HG03460 (cell line): ENCODE results near the gene HIPK3.
A peak's percentile ranks its signal among the peaks of the same experiment; 100 is the strongest.
"Not testable (repeated sequence)": the region's sequence is repeated elsewhere in the genome, so short reads cannot be mapped to it uniquely, and the experiment has no call there.

Experiments used
- ATAC-seq: cut with Tn5 transposase; IDR thresholded peaks from one replicate; pipeline ENCODE4 v1.9.1; 2021; ENCODE audit not compliant: unreplicated experiment

HIPK3 gene

GRCh38 chr11:33258631-33259205 is 1.5 kb downstream of the HIPK3 start:
- ATAC-seq = peak; percentile 8

- no peak for ATAC-seq
Observed at GRCh38 chr11:33259869-33260268, 2.7 kb downstream of the HIPK3 start.

GRCh38 chr11:33261350-33261749 is 4.2 kb downstream of the HIPK3 start:
- ATAC-seq = not testable (repeated sequence)

GRCh38 chr11:33262011-33262645 is 4.9 kb downstream of the HIPK3 start:
- no peak for ATAC-seq

- ATAC-seq = no peak
Observed at GRCh38 chr11:33263549-33263948, 6.4 kb downstream of the HIPK3 start.

GRCh38 chr11:33264926-33265325 is 7.7 kb downstream of the HIPK3 start:
- ATAC-seq = no peak

GRCh38 chr11:33266393-33267215 is 9.4 kb downstream of the HIPK3 start:
- no peak for ATAC-seq

- no peak for ATAC-seq
Observed at GRCh38 chr11:33268945-33269540, 11.9 kb downstream of the HIPK3 start.

GRCh38 chr11:33269822-33270221 is 12.6 kb downstream of the HIPK3 start:
- no peak for ATAC-seq

- no peak for ATAC-seq
Observed at GRCh38 chr11:33271059-33271458, 13.9 kb downstream of the HIPK3 start.

GRCh38 chr11:33272338-33273107 is 15.3 kb downstream of the HIPK3 start:
- ATAC-seq = no peak

GRCh38 chr11:33273656-33274055 is 16.5 kb downstream of the HIPK3 start:
- peak; percentile 49 for ATAC-seq

- no peak for ATAC-seq
Observed at GRCh38 chr11:33280411-33280810, 23.2 kb downstream of the HIPK3 start.

- ATAC-seq = no peak
Observed at GRCh38 chr11:33281758-33282157, 24.6 kb downstream of the HIPK3 start.

GRCh38 chr11:33284818-33285217 is 27.6 kb downstream of the HIPK3 start:
- no peak for ATAC-seq

GRCh38 chr11:33290319-33290718 is 33.1 kb downstream of the HIPK3 start:
- no peak for ATAC-seq

- peak; percentile 91 for ATAC-seq
Observed at GRCh38 chr11:33291004-33291777, 34.0 kb downstream of the HIPK3 start.

- no peak for ATAC-seq
Observed at GRCh38 chr11:33292311-33292710, 35.1 kb downstream of the HIPK3 start.

GRCh38 chr11:33294224-33294623 is 37.0 kb downstream of the HIPK3 start:
- no peak for ATAC-seq

- ATAC-seq = no peak
Observed at GRCh38 chr11:33294797-33295196, 37.6 kb downstream of the HIPK3 start.
